ENCODE data around the gene GAS2L3. TPM values are rescaled to one million over a fixed set of nuclear protein-coding genes. Genes with fewer than 3 reads are reported as not detected.

The GAS2L3 gene
- polyA plus RNA-seq, 2 of the 4 experiments (the other 2 are of a cell fraction) = 7.1 to 17.2 TPM

DNA sequence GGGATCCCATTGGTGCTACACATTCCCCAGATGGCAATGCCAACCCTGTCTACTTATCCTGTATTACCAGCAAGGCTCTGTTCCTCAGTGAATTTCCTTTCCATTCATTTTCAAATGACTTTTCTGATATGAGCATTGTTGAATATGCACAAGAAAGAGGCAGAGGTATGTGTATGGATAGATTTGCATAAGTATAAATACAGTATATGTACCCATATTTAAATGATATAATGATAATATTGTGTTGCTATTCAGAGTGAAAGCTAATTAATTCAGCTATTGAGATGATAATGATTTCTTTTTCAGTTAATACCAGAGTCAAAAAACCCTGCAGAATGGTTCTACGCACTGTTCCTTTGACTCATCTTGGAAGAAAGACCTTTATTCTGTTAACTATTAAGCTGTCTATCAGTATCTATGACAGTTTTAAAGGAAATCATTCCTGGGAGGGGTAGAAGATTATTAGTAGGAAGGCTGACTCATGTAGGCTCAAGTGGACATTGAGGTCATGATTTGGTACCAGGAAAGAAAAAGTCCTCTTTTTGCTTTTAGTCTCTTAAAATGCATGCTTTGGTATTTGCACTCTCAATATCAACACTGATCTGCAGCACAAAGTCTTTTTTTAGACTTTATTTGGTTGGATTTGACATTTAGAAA, 44.9 kb upstream of the GAS2L3 start:
- peak overlapping the region; percentile 61 to 86 for H3K27ac ChIP-seq
- H3K9me3 ChIP-seq = no peaks in the 10 kb centered on the region
- no peak overlapping the region for H3K4me3 ChIP-seq
- DNase-seq (ENCODE audit: low read depth in 1 of 2, low spot score in 1 of 2) (peak; percentile 46 to 72), ATAC-seq (peak; percentile 90 to 95), FAIRE-seq (peak; percentile 72)
- ChIA-PET CTCF (interaction anchor here (0.8 to 1.6 kb wide), 3 partner anchors 19 to 181 kb away, joined by 3 to 4 read pairs (median 4); no protein-coding TSS in a partner anchor), POLR2A (no interaction called here)
- H3K4me1 ChIP-seq = peaks cover 28% of the 10 kb centered on the region
- TF ChIP-seq FOSL2 (IDR thresholded peaks at IDR 0.05) (peak; percentile 55; the same call in 1 of the 2 replicates), FOSL2 (CRISPR knock-in tag; IDR thresholded peaks at IDR 0.05) (peak; percentile 61), JUNB (IDR thresholded peaks at IDR 0.05) (peak; percentile 78), RNF2 (IDR thresholded peaks at IDR 0.05; ENCODE audit: borderline replicate concordance, low read depth) (no peak), JUN (IDR thresholded peaks at IDR 0.05) (peak in 1 of 2 experiments; percentile 32; a peak in 1 of 5 replicates), GATA3 (IDR thresholded peaks at IDR 0.05; ENCODE audit: borderline replicate concordance) (peak; percentile 70; the same call in 1 of the 2 replicates), MAFK (IDR thresholded peaks at IDR 0.05; ENCODE audit: partially characterized antibody) (peak; percentile 25), EHMT2 (IDR thresholded peaks at IDR 0.05; ENCODE audit: low read depth) (no peak)
- WGBS (ENCODE audit: missing lambda C conversion rate) = 0% methylated on average over 1 of the region's 1 CpG
- peak overlapping the region; percentile 63 for H3K4me2 ChIP-seq

DNA sequence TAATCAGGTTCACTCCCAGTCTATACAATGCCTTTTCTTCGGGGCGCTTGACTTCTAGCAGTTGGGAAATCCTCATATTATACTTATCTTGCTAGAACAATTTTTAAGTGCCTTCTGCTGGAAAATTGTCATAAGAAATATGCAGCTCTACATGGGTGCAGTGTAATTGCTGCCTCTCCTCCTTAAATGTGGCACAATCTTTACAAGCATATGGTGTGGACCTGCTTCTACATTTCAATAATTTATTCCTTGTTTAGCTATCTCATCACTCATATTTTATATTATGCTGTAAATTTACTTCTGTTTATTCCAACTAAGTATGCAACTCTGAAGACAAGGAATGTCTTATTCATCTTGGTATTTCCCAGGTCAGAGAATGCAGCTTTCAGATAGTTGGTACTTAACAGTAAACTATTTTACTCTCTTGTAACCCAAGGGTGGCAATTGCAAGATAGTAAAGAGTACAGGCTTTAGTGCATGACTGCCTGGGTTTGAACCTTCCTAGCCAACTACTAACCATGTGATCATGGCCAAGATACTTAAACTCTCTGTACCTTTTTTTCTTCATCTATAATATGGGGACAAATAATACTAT, 43.6 kb upstream of the GAS2L3 start:
- Histone ChIP-seq H3K4me1 (peaks cover 22% of the 10 kb centered on the region), H3K4me2 (peak overlapping the region; percentile 63), H3K27ac (peak overlapping the region; percentile 61 to 86), H3K9me3 (no peaks in the 10 kb centered on the region), H3K4me3 (no peak overlapping the region)
- TF ChIP-seq ZC3H11A (IDR thresholded peaks at IDR 0.05) = no peak
- no peak for TF ChIP-seq MAZ (IDR thresholded peaks at IDR 0.05; ENCODE audit: borderline replicate concordance, low read depth, low read length)
- TF ChIP-seq RARB (CRISPR knock-in tag; IDR thresholded peaks at IDR 0.05) = no peak
- TF ChIP-seq, protein P1, sequence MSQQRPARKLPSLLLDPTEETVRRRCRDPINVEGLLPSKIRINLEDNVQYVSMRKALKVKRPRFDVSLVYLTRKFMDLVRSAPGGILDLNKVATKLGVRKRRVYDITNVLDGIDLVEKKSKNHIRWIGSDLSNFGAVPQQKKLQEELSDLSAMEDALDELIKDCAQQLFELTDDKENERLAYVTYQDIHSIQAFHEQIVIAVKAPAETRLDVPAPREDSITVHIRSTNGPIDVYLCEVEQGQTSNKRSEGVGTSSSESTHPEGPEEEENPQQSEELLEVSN (IDR thresholded peaks at IDR 0.05; ENCODE audit: borderline replicate concordance, low read depth) = no peak
- TF ChIP-seq KDM5A (IDR thresholded peaks at IDR 0.05) = no peak
- TF ChIP-seq, protein P2, sequence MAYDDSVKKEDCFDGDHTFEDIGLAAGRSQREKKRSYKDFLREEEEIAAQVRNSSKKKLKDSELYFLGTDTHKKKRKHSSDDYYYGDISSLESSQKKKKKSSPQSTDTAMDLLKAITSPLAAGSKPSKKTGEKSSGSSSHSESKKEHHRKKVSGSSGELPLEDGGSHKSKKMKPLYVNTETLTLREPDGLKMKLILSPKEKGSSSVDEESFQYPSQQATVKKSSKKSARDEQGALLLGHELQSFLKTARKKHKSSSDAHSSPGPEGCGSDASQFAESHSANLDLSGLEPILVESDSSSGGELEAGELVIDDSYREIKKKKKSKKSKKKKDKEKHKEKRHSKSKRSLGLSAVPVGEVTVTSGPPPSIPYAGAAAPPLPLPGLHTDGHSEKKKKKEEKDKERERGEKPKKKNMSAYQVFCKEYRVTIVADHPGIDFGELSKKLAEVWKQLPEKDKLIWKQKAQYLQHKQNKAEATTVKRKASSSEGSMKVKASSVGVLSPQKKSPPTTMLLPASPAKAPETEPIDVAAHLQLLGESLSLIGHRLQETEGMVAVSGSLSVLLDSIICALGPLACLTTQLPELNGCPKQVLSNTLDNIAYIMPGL (CRISPR knock-in tag; IDR thresholded peaks at IDR 0.05; ENCODE audit: borderline replicate concordance) = no peak
- TF ChIP-seq, protein P3, sequence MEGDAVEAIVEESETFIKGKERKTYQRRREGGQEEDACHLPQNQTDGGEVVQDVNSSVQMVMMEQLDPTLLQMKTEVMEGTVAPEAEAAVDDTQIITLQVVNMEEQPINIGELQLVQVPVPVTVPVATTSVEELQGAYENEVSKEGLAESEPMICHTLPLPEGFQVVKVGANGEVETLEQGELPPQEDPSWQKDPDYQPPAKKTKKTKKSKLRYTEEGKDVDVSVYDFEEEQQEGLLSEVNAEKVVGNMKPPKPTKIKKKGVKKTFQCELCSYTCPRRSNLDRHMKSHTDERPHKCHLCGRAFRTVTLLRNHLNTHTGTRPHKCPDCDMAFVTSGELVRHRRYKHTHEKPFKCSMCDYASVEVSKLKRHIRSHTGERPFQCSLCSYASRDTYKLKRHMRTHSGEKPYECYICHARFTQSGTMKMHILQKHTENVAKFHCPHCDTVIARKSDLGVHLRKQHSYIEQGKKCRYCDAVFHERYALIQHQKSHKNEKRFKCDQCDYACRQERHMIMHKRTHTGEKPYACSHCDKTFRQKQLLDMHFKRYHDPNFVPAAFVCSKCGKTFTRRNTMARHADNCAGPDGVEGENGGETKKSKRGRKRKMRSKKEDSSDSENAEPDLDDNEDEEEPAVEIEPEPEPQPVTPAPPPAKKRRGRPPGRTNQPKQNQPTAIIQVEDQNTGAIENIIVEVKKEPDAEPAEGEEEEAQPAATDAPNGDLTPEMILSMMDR (IDR thresholded peaks at IDR 0.05) = no peak
- TF ChIP-seq CEBPB (IDR thresholded peaks at IDR 0.05) = no peak
- TF ChIP-seq FOSL2 (IDR thresholded peaks at IDR 0.05) = no peak
- no peak for TF ChIP-seq FOSL2 (CRISPR knock-in tag; IDR thresholded peaks at IDR 0.05)
- TF ChIP-seq, protein P4, sequence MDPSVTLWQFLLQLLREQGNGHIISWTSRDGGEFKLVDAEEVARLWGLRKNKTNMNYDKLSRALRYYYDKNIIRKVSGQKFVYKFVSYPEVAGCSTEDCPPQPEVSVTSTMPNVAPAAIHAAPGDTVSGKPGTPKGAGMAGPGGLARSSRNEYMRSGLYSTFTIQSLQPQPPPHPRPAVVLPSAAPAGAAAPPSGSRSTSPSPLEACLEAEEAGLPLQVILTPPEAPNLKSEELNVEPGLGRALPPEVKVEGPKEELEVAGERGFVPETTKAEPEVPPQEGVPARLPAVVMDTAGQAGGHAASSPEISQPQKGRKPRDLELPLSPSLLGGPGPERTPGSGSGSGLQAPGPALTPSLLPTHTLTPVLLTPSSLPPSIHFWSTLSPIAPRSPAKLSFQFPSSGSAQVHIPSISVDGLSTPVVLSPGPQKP (IDR thresholded peaks at IDR 0.05; ENCODE audit: low read depth, low read length) = no peak
- no peak for TF ChIP-seq KDM1A (IDR thresholded peaks at IDR 0.05; ENCODE audit: low read depth)
- TF ChIP-seq MYC (IDR thresholded peaks at IDR 0.05; ENCODE audit: borderline replicate concordance, low read length) = no peak
- no peak for TF ChIP-seq ZNF302 (CRISPR knock-in tag; IDR thresholded peaks at IDR 0.05)
- TF ChIP-seq JUN (IDR thresholded peaks at IDR 0.05) = no peak
- no peak for TF ChIP-seq RNF2 (IDR thresholded peaks at IDR 0.05; ENCODE audit: borderline replicate concordance, low read depth)
- no peak for TF ChIP-seq RCOR1 (IDR thresholded peaks at IDR 0.05; ENCODE audit: low read depth, low read length)
- TF ChIP-seq, protein P5, sequence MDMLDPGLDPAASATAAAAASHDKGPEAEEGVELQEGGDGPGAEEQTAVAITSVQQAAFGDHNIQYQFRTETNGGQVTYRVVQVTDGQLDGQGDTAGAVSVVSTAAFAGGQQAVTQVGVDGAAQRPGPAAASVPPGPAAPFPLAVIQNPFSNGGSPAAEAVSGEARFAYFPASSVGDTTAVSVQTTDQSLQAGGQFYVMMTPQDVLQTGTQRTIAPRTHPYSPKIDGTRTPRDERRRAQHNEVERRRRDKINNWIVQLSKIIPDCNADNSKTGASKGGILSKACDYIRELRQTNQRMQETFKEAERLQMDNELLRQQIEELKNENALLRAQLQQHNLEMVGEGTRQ (IDR thresholded peaks at IDR 0.05) = no peak
- no peak for TF ChIP-seq ZFP36 (IDR thresholded peaks at IDR 0.05; ENCODE audit: borderline replicate concordance, partially characterized antibody)
- TF ChIP-seq, protein P6, sequence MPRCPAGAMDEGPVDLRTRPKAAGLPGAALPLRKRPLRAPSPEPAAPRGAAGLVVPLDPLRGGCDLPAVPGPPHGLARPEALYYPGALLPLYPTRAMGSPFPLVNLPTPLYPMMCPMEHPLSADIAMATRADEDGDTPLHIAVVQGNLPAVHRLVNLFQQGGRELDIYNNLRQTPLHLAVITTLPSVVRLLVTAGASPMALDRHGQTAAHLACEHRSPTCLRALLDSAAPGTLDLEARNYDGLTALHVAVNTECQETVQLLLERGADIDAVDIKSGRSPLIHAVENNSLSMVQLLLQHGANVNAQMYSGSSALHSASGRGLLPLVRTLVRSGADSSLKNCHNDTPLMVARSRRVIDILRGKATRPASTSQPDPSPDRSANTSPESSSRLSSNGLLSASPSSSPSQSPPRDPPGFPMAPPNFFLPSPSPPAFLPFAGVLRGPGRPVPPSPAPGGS (IDR thresholded peaks at IDR 0.05) = no peak
- TF ChIP-seq CBX8 (IDR thresholded peaks at IDR 0.05) = no peak
- ChIA-PET POLR2A (no interaction called here), CTCF (interaction anchor here (0.8 to 1.6 kb wide), 2 partner anchors 25 to 182 kb away, joined by 3 to 4 read pairs; no protein-coding TSS in a partner anchor)
- DNase-seq (ENCODE audit: low read depth in 1 of 2, low spot score in 1 of 2) = no peak
- no peak for ATAC-seq
- 82% methylated on average over 2 of the region's 2 CpGs for WGBS (ENCODE audit: missing lambda C conversion rate)
- peak; percentile 13 for FAIRE-seq
